ENCODE measurements around the gene SLC8A2.

- no peak for TF ChIP-seq EP300 (conservative IDR thresholded peaks at IDR 0.05; ENCODE audit: poor library complexity, severe bottlenecking)
- TF ChIP-seq CTCF (IDR thresholded peaks at IDR 0.05; ENCODE audit: poor library complexity, severe bottlenecking): no peak
- TF ChIP-seq EZH2 (IDR thresholded peaks at IDR 0.05; ENCODE audit: borderline replicate concordance, insufficient read depth, low read length, poor library complexity, severe bottlenecking): no peak
- no peak for TF ChIP-seq POLR2AphosphoS5 (IDR thresholded peaks at IDR 0.05)
- TF ChIP-seq TAF1 (IDR thresholded peaks at IDR 0.05; ENCODE audit: low read depth): no peak
- no peak for TF ChIP-seq SMC3 (conservative IDR thresholded peaks at IDR 0.05; ENCODE audit: poor library complexity)
- no peak for TF ChIP-seq REST (IDR thresholded peaks at IDR 0.05; ENCODE audit: borderline replicate concordance)
These were observed 91.1 kb downstream of the SLC8A2 start for GRCh38 chr19:47380559-47380958.
